Activated T-helper 1 cell treated with Interleukin-2 at 50 U/mL for 16 hours (primary cell): ENCODE results near the gene COMMD3.

Experiments
- DNase-seq: peaks from one replicate; pipeline ENCODE4 v3.0.0-alpha.2; 2020; ENCODE audit warnings: low read depth

Gene COMMD3

DNA sequence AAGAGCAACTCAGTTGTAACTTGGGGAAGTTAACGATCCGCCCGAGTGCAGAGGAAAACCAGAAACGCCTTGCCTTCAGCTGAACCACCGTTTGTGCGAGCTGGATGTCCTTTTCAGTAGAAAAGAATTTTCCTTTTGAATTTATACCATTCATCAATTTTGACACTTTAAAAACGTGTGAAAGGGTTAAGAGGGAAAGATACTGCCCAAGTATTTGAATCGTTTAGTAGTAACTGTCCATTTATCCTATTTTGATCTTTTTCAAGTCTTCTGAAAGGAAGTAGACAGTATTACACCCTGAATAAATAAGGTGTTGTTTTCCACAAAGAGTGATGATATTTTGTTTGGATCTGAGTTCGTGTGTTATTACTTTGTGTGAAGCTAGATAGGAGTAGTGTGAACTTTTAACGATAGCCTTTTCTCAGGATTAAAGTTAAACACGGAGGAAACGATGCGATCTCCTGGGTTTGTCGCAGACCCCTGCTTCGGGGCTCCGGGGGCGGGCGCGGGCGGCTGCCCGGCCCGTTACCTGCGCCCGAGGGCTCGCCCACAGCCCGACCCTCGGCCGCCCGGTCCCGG lies 3.9 kb downstream of the COMMD3 start:
- no peak for DNase-seq

DNA sequence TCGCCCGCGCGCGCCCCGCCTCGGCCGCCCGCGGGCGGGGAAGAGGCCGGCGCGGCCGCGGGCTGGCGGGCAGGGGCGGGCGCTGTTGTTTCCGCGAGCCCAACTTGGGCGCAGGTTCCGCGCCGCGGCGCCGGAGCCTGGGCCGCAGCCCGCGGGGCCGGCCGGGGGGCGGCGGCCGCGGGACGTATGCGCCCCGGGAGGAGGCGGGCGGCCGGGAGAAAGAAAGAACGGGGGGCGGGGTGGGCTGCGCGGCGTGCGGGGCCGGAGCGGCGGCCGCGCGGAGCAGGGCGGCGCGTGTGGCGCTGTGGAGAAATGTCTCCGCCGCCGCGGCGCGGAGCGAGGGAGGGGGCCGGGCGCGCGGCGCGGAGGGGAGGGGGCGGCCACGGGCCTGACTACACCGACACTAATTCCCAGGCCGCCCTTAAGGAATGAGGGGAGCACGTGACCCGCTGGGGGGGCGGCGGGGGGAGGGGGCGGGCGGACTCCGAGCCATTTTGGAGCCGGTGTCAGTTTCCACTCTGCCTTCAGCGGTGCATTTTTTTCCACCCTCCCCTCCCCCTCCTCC lies 4.5 kb downstream of the COMMD3 start, which contains the start of gene BMI1:
BMI1 (plus strand) TSS at position 509 of the 565 bp plus-strand sequence. CDS start 5,351 bp downstream, outside the sequence.
- DNase-seq: peak; percentile 58

DNA sequence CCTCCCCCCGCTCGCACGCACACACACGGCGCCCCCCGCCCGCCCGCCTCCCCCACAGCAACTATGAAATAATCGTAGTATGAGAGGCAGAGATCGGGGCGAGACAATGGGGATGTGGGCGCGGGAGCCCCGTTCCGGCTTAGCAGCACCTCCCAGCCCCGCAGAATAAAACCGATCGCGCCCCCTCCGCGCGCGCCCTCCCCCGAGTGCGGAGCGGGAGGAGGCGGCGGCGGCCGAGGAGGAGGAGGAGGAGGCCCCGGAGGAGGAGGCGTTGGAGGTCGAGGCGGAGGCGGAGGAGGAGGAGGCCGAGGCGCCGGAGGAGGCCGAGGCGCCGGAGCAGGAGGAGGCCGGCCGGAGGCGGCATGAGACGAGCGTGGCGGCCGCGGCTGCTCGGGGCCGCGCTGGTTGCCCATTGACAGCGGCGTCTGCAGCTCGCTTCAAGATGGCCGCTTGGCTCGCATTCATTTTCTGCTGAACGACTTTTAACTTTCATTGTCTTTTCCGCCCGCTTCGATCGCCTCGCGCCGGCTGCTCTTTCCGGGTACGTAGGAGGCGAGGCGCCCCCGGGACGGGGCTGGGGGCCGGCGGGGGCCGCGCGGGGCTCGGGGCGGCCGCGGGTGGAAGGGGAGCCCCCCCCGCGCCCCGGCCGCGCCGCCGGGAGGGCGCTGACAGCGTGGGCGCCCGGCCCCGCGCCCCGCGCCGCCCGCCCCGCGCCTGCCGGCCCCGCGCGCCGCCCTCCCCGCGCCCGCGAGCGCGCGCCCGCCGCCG lies 5.2 kb downstream of the COMMD3 start:
- no peak for DNase-seq

DNA sequence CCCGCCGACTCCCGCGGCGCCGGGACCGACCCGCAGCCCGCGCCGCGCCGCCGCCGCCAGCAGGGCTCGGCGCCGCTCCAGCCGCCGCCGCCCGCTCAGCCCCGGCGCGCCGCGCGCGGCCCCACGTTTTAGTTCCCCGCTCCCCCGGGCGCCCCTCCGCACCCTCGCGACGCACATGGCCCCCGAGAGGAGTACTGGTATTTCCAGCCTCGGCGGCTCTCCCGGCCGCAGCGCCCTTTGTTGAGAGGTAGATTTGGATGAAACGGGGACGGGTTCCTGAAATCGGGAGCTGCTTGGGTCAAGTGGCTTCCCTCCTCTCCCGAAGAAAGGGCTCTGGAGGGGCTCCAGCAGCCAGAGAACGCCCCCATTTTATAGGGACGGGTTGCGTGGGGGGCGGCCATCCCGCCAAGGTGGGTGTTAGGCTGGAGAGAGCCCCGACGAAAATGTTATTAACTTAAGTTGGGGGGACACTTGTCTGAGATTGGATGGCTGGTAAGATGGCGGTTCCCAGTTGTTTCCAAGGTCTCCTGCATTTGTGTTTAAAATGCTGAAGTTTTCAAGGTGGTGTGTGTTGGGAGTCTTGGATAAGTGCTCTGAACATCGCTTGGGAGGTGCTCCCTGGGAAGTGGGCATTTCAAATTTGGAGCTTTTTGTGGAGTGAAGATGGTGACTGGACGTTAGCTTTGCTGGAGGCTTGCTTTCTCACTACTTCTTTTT lies 5.9 kb downstream of the COMMD3 start:
- DNase-seq: no peak

DNA sequence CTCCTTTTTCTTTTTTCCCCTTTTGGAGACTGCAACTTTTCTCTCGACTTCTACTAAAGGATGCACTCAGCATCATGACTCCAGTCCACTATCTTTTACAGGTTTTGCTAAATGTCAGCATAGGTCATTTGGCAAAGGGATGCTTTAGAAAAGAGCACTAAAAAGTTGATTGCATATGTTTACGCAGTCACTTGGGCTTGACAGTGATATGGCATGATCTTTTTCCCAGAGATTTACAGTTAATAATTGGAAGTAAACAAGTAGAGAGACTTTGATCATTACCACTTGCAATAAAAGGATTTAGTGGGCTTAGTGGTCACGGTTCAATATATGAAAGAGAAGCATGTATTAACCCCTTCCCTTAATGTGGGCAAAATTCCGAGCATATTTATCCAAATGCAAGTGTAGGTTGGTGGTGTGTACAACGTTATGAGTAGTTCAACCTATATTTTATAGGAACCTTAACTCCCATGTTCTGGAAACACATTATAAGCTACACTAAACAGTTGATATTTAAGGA lies 6.5 kb downstream of the COMMD3 start:
- DNase-seq: no peak

DNA sequence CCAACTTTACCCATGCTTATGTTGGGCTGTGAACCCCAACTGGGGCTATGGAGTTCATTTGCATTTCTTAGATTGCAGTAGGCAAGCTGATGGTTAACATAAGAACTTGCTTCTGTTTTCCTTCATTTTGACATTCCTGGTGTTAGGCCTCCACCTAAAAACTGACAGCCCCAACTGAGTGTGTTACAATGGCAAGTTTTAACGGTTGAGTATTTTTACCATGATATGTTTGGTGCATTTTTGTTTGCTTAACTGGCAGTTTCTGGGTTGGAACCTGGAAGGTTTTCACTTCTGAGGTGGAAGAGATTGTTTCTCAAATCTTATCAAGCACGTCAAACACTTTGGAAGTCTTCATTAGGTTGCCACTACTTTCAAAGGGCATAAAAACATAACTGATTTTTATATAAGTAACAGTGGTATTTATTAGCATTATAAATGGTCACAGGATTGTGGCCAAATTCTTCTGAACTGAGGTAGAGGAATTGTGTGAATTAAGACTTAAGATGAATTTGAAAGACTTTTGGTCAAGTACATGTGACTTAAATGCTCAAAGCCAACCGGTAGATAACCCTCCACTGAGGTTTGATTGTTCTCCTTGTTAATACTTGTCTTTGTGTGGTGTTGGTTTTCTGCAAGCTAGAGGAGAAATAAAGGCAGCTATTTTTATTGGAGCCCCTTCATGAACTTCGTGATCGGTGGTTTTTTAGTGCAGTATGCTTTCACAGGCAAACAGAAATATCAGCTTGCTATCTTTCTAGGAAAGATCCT lies 7.5 kb downstream of the COMMD3 start:
- no peak for DNase-seq

DNA sequence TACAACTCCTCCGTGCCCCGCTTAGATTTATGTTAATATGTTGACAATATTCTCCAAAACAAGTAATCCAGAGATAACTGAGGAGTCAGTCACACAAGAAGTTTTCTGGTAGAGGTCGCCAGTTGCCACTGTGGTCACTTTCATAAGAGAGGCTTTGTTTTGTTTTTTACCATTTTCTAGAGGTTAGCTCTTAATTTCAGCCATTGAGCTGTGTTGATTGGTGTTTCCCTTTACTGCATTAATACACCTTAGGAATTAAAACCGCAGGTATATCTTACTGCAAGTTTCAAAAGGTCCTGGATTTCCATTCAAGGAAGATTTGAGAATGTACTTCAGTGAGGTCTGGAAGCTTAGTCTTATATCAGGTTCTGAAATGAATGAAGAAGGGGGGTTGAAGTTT lies 8.2 kb downstream of the COMMD3 start:
- no peak for DNase-seq

DNA sequence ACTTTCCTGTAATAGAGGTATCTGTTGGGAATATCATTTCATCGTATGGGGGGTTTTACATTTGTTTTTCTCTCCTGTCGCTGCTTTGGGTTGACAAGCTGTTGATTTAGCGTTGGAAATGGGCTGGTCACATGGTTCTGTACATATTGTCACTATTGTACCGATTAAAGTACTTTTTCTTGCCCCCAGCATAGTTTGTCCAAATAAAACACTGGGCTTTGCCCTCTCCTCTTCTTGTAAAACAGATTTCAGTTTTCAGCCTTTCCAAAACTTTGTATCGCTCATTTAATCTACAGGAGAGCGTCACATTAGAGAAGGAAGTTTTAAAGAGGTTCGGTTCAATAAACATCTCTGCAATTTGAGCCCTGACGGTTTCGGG lies 8.7 kb downstream of the COMMD3 start:
- no peak for DNase-seq

DNA sequence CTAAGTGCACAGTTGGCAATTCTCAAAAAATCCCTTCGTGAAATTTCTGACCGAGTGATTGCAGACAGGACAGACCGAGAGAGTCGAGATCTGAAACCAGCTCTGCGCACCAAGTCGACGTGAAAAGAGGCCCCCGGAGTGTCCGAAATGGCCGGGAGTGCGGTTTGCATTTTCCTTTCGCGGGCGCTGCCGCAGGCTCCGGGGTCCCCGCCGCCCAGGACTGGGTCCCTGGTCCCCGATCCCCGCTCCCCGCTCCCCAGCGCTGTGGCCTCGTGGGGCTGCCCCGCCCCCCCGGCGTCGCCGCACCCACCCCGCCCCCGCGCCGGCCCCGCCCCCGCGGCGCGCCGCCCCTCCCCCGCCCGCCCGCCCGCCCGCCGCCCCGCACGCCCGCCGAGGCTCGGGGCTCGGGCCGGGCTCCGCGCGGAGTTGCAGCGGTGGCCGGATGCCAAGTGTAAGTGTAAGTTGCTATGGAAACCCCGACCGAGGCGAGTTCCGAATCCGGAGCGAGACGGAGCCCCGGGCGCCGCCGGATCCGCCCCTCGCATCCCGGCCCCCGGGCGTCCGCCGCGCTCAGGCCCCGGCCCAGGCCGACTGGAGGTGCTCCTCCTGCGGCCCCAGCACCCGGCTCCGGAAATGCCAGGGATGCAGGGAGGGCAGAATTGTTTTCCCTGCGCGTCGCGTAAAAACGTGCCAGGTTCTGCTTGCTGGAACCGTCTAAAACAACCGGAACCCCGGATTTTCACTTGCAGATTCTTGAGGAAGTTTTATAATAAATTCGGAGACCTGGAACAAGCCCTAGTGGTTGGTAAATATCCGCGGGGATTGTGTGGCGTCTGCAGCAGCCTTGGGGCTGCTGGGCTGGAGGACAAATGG lies 9.3 kb downstream of the COMMD3 start:
- peak; percentile 65 for DNase-seq

DNA sequence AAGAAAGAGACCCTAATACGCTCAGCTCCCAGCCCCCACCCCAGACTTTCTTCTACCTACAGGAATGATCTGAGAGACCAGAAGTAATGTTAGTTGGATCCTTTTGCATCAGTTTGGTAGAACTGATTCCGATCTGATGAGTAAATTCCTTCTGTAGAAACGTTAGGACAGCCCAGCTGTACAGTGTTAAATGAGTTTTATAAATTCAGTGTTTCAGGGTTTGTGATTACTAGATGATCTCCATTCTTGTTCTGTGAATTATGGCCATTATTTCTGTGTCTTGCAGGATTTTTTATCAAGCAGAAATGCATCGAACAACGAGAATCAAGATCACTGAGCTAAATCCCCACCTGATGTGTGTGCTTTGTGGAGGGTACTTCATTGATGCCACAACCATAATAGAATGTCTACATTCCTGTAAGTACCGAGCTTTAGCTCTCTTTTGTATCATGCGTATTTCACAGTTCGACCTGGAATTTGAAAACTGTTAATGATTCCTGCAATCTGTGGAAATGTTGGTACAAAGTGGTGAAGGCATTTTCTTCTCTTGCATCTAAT lies 10.0 kb downstream of the COMMD3 start:
- DNase-seq: no peak

DNA sequence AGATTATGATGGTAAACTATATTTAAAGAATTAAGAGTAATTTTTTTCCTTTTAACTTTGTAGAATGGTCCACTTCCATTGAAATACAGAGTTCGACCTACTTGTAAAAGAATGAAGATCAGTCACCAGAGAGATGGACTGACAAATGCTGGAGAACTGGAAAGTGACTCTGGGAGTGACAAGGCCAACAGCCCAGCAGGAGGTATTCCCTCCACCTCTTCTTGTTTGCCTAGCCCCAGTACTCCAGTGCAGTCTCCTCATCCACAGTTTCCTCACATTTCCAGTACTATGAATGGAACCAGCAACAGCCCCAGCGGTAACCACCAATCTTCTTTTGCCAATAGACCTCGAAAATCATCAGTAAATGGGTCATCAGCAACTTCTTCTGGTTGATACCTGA lies 13.0 kb downstream of the COMMD3 start:
- DNase-seq: no peak

DNA sequence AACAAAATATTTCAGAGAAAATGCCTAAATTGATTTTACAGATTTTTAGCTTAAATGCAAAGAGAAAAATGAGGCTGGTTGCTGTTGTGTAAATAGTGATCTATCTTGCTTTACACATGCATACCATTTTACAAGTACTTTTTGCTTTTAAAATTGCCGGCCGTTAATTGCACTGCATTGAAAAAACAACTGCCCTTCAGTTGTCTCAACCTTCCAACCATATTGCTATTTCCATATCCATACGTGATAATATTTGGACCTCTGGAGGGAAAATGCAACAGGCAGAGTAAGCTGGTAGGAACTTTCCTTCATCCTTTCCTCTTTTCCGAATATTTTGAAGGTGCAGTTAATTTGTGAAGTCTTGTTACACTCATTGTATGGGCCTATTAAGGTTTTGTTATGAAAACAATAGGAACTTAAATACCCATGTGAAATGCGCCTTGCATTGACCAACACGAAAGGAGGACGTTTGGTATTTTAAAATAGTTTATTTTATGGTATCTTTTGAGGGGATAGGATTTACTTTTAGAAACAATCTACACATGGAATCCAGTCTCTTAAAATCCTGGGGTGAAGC lies 16.0 kb downstream of the COMMD3 start:
- DNase-seq: no peak

DNA sequence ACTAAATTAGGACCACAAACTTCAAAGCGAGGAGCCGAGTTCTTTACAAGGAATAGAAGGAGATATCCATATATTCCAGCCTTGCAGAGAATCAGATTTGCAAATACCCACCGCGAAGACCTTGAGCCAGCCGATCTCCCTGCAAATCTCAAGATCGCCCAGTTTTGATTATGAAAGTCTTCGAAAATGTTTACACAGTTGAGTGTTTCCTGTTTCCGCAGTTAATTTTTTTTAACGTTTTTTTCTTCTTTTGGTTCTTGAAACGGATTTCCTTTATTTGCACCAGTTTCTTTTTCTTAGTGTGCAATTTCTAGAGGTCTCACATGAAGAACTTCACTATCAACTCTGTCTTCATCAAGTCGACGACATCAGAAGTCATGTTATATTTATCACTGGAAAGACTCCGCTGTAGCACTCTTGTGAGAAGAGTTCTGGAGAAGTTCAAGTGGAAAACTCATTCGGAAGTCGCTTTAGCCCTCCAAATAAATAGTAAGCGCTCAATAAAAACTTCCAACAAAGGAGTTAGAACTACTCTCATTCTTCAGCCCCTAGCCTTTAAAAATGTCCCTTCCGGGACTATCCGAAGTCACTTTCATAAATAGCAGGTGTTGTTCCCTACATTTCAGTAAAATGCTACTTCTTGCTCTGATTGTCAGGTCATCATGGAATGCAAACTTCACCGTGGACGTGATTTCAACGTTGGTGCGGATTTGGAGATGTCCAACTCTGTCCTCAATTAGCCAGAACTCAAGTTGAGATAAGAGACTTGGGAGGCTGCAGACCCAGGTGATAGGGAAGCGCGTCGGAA lies 17.2 kb downstream of the COMMD3 start:
- DNase-seq: no peak

DNA sequence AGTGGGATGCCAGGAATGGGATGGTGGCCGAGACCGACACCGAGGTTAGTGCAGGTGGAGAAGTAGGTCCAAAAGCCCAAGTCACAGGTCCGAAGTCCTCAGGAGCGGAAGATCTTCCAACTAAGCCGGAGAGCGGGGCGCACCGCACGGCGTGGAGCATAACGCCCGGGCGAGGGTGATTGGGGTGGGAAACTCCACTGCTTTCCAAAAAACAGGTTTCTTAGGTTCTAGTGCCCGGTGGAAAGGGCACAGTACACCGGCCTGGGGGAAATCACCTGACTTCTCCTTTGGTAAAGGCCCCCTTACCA lies 17.7 kb downstream of the COMMD3 start:
- DNase-seq: no peak

DNA sequence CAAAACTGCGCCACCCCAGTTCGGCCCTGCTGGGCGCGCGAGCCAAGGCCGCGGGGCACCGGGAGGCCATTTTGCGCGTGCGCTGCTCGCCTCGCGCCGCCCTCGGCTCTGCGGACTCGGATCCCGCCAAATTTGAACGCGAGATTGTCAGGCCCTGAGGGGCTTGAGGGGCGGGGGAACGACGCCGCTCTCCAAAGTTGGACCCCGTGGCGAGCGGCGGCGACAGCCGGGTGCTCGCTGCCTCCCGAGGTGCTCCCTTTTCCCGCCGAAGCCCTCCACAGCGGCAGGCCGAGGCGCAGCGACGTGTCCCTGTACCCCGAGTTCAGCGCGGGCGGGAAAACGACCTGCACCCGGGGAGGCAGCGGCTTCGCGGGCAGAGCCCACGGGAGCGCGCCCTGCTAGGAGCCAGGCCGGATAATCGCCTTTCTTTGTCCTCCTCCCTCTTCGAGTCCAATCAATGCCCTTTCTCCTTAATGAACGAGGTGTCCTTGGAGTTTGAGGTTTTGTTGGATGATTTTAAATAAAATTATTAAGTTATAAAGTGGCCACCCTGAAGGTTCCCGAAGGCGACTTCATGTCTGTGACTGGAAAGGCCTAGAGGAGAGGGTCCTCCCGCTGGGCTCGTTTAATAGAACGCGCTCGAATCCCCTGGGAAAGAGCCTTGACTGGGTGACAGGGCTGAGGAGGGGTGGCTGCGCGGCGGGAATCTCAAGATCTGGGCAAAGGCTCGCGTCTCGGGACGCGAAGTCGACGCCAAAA lies 18.4 kb downstream of the COMMD3 start:
- DNase-seq: no peak

DNA sequence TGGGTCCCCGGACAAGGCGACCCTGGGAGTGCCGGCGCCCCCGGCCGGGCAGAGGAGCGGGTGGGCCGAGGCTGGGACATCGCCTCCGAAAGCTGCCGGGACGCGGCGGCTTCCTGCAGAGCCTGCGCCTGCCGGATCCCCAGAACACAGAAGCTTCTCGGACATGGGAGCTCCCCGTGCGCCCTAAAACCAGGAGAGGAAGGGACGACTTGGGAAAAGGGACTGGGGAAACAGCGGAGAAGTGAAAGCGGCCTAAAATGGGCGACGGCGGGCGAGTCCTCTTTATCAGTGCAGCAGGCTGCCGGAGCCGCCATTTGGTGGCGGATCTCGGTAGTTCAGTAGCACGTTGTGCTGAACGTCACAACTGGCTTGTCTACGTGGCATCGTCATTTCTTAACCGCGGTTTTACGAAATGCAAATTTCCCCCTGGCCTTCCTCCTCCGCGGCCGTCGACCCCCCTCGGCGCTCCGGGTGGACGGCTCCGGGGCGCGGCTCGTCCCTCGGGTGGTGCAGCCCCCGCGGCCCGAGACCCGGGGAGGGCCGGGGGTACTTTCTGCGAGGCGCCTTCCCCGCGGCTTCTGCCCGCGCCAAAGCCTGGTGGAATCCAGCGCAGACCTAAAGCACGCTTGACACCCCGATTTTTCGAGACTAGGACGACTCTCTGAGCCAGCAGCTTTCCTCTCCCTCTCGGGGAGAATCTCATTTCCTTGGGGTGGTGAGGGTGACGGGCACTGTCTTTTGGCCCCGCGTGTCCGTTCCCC lies 19.2 kb downstream of the COMMD3 start:
- no peak for DNase-seq

DNA sequence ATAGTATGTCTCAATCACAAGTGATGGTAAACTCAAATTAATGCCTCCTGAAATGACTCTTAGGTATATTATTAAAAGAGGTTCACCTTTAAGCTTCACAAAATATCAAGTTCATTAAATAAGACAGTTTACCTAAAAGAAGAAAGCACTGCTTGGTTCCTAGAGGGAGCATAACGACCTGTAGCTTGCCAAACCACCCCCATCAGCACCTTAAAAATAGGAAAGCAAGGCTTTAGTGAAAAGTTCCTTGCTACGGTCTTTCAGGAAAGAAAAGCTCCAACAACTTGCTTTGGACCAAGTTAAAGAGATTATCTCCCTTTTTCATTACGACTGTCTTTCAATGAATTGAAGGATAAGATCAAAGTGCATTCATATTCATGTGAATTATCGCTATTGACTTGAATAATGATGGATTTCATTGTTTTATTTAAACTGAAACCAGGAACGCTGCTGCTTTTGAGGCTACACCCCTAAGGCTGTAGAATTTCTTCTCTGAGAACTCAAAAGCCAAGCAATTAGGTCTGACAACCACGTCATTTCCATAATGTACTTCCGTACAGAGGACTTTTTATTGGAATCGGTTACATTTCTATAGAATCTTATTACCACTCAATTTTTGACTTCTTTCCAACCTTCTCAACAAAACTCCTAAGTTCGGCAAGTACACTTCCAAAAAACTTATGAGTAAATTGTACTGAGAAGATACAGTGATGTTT lies 22.2 kb downstream of the COMMD3 start:
- no peak for DNase-seq
